Putamen (tissue), 1 donor: ENCODE measurements around the gene C20orf96.
"Not testable (repeated sequence)": the region's sequence is repeated elsewhere in the genome, so short reads cannot be mapped to it uniquely, and the experiment has no call there.

Experiments used
- DNase-seq: peaks from one replicate; pipeline ENCODE4 v3.0.0-alpha.2; 2016; ENCODE audit warnings: low spot score

C20orf96 gene

GRCh38 chr20:278607-279571 lies 11.7 kb downstream of the C20orf96 start:
- DNase-seq: no peak

DNA sequence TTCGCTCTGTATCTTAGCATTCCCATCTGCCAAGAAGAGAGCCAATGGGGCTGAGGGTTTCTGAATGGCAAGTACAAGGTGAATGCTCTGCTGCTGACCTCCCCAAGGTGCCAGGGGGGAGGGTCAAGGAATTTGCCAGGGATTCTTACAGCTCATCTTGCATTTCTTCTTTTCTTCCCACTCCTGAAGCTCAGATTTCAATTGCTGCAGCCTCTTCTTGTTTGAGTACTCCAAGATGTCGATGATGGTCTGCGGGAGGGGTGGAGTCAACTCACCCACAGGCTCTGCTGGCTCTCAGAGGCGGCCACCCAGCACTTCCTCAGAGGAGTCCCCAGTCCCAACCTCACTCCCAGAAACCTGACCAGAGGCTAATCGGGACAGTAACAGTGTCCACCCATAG lies 12.4 kb downstream of the C20orf96 start:
- no peak for DNase-seq

GRCh38 chr20:277496-277781 lies 13.1 kb downstream of the C20orf96 start:
- no peak for DNase-seq

DNA sequence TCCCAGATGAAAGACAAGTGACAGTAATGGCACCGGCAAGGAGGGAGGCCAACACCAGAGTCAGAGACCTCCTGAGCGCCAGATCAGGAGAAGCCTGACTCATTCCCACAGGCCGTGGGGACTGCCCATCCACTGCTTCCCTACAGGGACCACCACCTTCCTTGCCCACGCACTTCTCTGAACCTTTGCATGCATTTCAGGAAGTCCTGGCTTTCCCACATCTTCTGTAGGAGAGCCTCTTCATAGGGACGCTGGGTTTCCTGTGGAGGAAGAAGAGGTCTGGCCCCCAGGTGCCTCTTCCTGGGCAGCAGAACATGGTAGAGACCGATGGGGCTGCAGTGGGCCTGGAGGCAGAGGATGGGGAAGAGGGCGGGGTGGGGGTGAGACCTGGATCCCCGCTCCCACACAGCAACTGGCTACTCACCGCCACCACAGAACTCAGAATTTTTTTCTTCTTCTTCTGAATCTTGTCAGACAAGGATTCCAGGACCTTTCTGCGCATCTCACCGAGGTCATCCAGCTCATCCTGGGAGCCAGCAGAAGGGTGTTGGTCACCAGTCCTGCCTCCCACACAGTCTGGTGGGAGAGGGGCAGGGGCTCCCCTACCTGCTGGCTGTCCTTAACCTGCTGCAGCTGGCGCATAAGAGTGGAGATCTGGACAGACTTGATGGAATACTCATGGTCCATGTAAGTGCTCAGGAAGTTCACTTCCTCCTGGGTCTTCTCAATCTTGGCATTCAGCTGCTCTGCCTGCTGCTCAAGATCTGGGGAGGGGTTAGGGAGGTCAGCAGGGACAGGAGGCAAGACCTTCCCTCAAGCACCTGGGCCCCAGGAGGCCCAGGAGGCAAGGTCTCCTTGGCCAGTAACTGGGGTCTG lies 13.7 kb downstream of the C20orf96 start:
- DNase-seq: no peak

DNA sequence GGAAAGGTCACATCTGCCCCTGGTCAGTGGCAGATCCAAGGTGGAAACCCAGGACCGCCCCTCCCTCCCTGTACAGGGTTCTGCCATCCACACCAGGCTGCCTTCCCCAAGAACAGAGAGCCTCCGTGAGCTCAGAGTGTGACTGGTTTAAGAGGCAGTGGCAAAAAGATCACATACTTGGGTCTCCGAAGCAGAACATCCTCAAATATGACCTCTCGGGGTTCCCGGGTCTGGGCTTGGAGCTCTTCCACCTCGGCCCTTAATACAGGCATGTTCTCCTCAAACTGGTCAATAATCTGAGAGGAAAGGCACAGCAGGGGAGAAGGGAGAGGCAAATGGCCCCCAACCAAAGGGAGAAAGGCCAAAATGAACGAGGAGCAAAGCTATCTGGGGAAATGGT lies 14.8 kb downstream of the C20orf96 start:
- DNase-seq: no peak

GRCh38 chr20:273884-274283 lies 16.7 kb downstream of the C20orf96 start:
- no peak for DNase-seq

- DNase-seq: no peak
Measured at GRCh38 chr20:272718-273117, 17.8 kb downstream of the C20orf96 start.

GRCh38 chr20:271528-271927 lies 19.0 kb downstream of the C20orf96 start:
- DNase-seq: no peak

- DNase-seq: no peak
Measured at GRCh38 chr20:271069-271468, 19.5 kb downstream of the C20orf96 start.

DNA sequence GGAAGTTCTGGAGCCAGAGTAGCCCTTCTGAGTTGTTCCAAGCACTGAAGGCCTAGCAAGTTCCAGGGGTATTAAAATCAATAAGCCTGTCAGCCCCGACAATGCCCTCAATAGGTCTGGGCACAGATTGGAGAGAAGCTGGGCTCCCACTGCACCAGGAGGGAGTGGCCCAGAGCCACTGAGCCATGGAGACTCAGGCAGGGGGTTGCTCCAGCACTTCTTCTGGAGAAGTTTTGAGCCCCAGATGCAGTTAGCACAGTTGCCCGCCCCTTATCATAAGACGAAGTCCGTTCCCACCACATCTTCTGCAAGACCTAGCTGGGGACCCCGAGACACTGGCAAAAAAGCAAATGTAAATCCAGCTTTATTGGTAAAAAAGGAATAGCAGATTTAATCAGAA lies 20.0 kb downstream of the C20orf96 start:
- DNase-seq: no peak

GRCh38 chr20:266596-267562 lies 23.7 kb downstream of the C20orf96 start:
- peak; percentile 59 for DNase-seq

DNA sequence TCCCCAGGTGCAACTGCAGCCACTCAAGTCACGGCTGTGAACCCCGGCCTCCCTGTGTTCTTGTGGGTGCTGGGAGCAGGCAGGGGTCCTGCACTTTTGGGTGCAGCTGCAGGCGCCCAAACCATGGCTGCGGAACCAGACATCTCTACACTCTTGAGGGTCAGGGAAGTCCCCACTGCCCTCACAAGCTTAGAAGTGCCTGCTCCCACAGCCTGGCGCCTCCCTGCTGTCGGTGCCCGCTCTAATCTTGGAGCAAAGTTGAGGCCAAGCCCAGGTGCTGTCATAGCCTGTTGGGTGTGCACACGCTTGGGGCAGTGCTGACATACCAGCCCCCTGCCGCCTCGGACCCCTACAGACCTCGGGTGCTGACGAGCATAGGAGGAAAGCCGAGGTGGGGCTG lies 26.8 kb downstream of the C20orf96 start:
- no peak for DNase-seq

GRCh38 chr20:259981-260380 lies 30.6 kb downstream of the C20orf96 start:
- DNase-seq: no peak

- no peak for DNase-seq
Measured at GRCh38 chr20:258963-259362, 31.6 kb downstream of the C20orf96 start.

DNA sequence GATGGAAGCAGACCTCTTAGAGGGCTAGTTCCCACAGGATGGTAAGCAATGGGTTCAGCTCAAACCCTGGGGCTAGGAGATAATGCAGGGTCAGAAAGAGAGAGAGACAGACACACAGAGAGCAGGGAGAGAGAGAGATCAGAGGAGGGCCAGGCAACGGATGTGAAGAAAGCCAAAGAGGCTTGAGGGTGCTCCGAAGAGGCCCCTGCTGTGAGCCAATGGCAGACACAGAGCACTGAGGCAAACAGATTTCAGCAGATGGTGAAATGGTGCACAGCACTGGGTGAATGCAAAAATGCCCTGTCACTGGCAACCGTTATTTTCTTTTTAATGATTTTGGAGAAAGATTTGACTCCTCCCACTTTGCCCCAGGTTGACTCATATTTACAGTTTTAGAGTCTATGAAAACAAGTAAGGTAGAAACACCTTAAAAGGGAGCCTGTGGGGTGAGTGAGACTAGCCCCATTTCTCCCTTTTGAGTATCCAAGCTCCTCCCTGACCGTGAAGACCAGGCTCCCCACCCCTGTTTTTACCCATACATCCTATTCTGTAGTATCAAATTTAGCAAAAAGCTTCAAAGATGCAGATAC lies 32.2 kb downstream of the C20orf96 start:
- DNase-seq: no peak

DNA sequence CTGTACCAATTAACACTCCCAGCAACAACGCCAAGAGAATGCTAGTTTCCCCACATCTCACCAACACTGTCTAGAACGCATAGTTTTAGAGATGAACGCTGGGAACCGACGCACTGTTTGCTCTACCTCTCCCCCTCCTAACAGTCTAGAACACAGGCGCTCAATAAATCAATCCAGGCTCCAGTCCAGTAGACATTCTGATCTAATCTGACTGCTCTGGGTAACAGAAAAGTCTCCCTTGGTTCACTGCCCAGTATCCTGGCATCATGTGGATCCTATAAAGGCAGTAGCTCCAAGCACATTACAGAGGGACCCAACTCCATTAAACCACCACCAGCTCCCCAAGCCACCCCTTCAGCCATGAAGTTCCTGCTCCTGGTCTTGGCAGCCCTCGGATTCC lies 33.1 kb downstream of the C20orf96 start, which contains the start of gene DEFB132:
Gene DEFB132, plus strand, starts transcription at position 306 of the 400 bp plus-strand sequence. Its CDS starts 55 bp downstream, at position 361.
- no peak for DNase-seq

- not testable (repeated sequence) for DNase-seq
Measured at GRCh38 chr20:253447-253846, 37.1 kb downstream of the C20orf96 start.

GRCh38 chr20:252801-253200 lies 37.7 kb downstream of the C20orf96 start:
- no peak for DNase-seq

GRCh38 chr20:251354-251753 lies 39.2 kb downstream of the C20orf96 start:
- no peak for DNase-seq

DNA sequence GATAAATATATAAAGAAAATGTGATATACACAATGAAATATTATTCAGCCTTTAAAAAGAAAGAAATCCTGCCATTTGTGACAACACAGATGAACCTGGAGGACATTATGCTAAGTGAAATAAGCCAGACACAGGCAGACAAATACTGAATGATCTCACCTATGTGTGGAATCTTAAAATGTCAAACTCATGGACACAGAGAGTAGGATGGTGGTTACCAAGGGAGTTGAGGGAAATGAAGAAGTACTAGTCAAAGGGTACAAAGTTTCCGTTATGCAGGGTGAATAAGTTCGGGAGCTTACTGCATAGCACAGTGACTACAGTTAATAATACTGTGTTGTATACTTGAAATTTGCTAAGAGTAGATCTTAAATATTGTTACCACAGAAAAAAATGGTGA lies 47.6 kb downstream of the C20orf96 start:
- no peak for DNase-seq

DNA sequence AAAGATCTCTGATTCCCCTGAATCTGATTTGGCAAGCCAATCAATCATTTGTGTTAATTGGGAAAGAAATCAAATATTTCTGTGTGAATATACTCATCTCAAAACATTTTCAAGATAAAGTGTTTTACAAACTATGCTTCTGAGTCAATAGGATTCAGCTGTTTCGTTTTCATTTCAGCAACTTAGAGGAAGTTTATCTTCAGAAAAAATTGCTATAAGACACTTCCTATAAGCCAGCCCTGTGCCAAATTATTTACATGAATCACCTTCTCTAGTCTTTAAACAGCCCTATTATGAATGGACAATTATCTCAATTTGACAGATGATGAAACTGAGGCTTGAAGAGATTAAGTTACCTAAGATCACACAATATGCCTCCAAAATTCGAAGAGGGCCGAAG lies 52.6 kb downstream of the C20orf96 start:
- DNase-seq: no peak
